Pancreas (tissue), 10 donors: ENCODE data around the gene GPALPP1. TPM values are rescaled to one million over a fixed set of nuclear protein-coding genes. Genes with fewer than 3 reads are reported as not detected.
"Not testable (repeated sequence)": the region's sequence is repeated elsewhere in the genome, so short reads cannot be mapped to it uniquely, and the experiment has no call there.

Source experiments
- ATAC-seq, 4 donors: fragments of 200-7000 bp; cut with Tn5 transposase; one replicate each; pipeline versions ENCODE4 v1.8.0 to v1.9.1; 2020; ENCODE audit warnings: mild to moderate bottlenecking in 4 of 4, moderate library complexity in 4 of 4
- DNase-seq, 6 donors: peaks; one replicate each; pipeline ENCODE4 v3.0.0-alpha.2; 2020
- FAIRE-seq: peaks from 2 replicates; lab custom pipeline; 2012; peaks lifted over from hg19 to GRCh38; lab: Jason Lieb, UNC
- H3K27ac ChIP-seq, 4 donors: fragments of 200-600 bp; sonication (generic); 1 replicate in 3 of 4; 2 replicates in 1 of 4; pipeline versions ENCODE4 v1.5.0 to v1.8.0; 2020
- H3K27me3 ChIP-seq, 4 donors: fragments of 200-600 bp; one replicate each; pipeline ENCODE4 v1.8.0; 2021
- H3K36me3 ChIP-seq, 3 donors: fragments of 200-600 bp; sonication (generic) in 1 of 3; one replicate each; pipeline versions ENCODE4 v1.5.0 to v1.8.0; 2020 to 2021
- H3K4me1 ChIP-seq, 3 donors: fragments of 200-600 bp; one replicate each; pipeline ENCODE4 v1.8.0; 2021
- H3K4me3 ChIP-seq, 4 donors: fragments of 200-600 bp; sonication (generic) in 2 of 4; one replicate each; pipeline versions ENCODE4 v1.5.0 to v1.8.0; 2020 to 2021
- H3K9me3 ChIP-seq, 4 donors: fragments of 200-600 bp; one replicate each; pipeline ENCODE4 v1.8.0; 2021
- CTCF ChIP-seq, 4 donors: fragments of 200-600 bp; sonication (generic) in 3 of 4; IDR thresholded peaks; one replicate each; pipeline versions ENCODE4 v1.5.0 to v1.8.0; 2021; ENCODE audit warnings: antibody characterized with exemption in 4 of 4
- WGBS, 2 donors: extraction: QIAGEN DNeasy Blood & Tissue Kit; methylation state at CpG; one replicate each; pipeline ENCODE4 v1.1.7; 2013; 5-methylcytosine and 5-hydroxymethylcytosine counted together
- intact Hi-C, 3 donors: fragments of 100-400 bp; cut with DNase I; formaldehyde crosslinking; loops; one replicate each; pipeline versions ENCODE4 v1.11.1 to v1.14.2; 2022
- polyA plus RNA-seq, 2 donors: library from polyadenylated mRNA; stranded (reverse); fragments of 200-250 nt; gene quantifications; one replicate each; pipeline ENCODE4 v1.2.3, GENCODE V29; 2013
- total RNA-seq, 6 donors: library from RNA; stranded (reverse); fragmentation: NEBNext Ultra II Directional in 4 of 6; extraction: Animal tissue kit (Norgen Biotek cat#: 25700) in 4 of 6; gene quantifications; one replicate each; pipeline versions ENCODE4 v1.2.1 to v1.2.4, GENCODE V29; 2021 to 2023
- donor health status: healthy with polysubstance abuse.
- donor health status: DM: no; HTN: no; CAD: no; lungs with moderate emphysema.
- donor health status: DM: no; HTN: no; CAD: no.
- donor health status: control.
- donor health status: control.
- donor health status: Bipolar disorder and iron deficiency.
- donor health status: DM: yes; HTN: yes; CAD: no.
- donor health status: DM: no; HTN: no; CAD: no.
- donor health status: DM: no; HTN: no; CAD: no.
- donor health status: DM: yes; HTN: yes; CAD: no.

The GPALPP1 gene
- total and polyA plus RNA-seq, 8 donors = 4.3 to 13.3 (median 8.8) TPM

GRCh38 chr13:45016792-45017425, 27.6 kb downstream of the GPALPP1 start:
- no peak overlapping the region for H3K27ac ChIP-seq
- TF ChIP-seq CTCF (IDR thresholded peaks at IDR 0.05) = no peak
- FAIRE-seq = no peak
- no peaks in the 10 kb centered on the region for H3K9me3 ChIP-seq
- DNase-seq = no peak
- peaks cover 0 to 7% (median 3%) of the 10 kb centered on the region in 3 donors for H3K36me3 ChIP-seq
- no peak for ATAC-seq
- H3K4me3 ChIP-seq = no peak overlapping the region
- intact Hi-C loops = no loop called here
- WGBS, 2 donors = 95 to 99% methylated on average over 3 of the region's 3 CpGs
- H3K27me3 ChIP-seq = no peaks in the 10 kb centered on the region
- H3K4me1 ChIP-seq = no peaks in the 10 kb centered on the region

- H3K4me3 ChIP-seq, H3K27me3 ChIP-seq, H3K27ac ChIP-seq, DNase-seq, H3K9me3 ChIP-seq, H3K4me1 ChIP-seq, FAIRE-seq, intact Hi-C loops, ATAC-seq: not testable (repeated sequence)
- WGBS, 2 donors = 95 to 97% methylated on average over 7 of the region's 7 CpGs
- H3K36me3 ChIP-seq = peaks cover 0 to 14% (median 3%) of the 10 kb centered on the region in 3 donors
These were observed 30.6 kb downstream of the GPALPP1 start for GRCh38 chr13:45019981-45020380.

- WGBS, 2 donors = 89 to 95% methylated on average over 3 of the region's 3 CpGs
- no peaks in the 10 kb centered on the region for H3K4me1 ChIP-seq
- TF ChIP-seq CTCF (IDR thresholded peaks at IDR 0.05) = no peak
- FAIRE-seq (no peak), ATAC-seq (no peak), DNase-seq (no peak)
- H3K4me3 ChIP-seq = no peak overlapping the region
- H3K27me3 ChIP-seq = no peaks in the 10 kb centered on the region
- H3K36me3 ChIP-seq = peaks cover 0 to 10% (median 3%) of the 10 kb centered on the region in 3 donors
- H3K27ac ChIP-seq = no peak overlapping the region
- intact Hi-C loops = no loop called here
- no peaks in the 10 kb centered on the region for H3K9me3 ChIP-seq
These were observed 31.9 kb downstream of the GPALPP1 start for GRCh38 chr13:45021250-45021649.

- Histone ChIP-seq H3K36me3 (peaks cover 0 to 21% (median 5%) of the 10 kb centered on the region in 3 donors), H3K4me3 (no peak overlapping the region), H3K9me3 (no peaks in the 10 kb centered on the region), H3K27me3 (no peaks in the 10 kb centered on the region), H3K4me1 (no peaks in the 10 kb centered on the region), H3K27ac (no peak overlapping the region)
- FAIRE-seq = no peak
- WGBS, 2 donors = 96 to 97% methylated on average over 2 of the region's 2 CpGs
- no peak for TF ChIP-seq CTCF (IDR thresholded peaks at IDR 0.05)
- ATAC-seq = no peak
- intact Hi-C loops = no loop called here
- DNase-seq = no peak
These were observed 35.5 kb downstream of the GPALPP1 start for GRCh38 chr13:45024847-45025246.

GRCh38 chr13:45034342-45034741, 45.0 kb downstream of the GPALPP1 start:
- WGBS, 2 donors = 94 to 99% methylated on average over 2 of the region's 2 CpGs
- DNase-seq = no peak
- Histone ChIP-seq H3K27ac (no peak overlapping the region), H3K4me3 (no peak overlapping the region), H3K9me3 (no peaks in the 10 kb centered on the region), H3K36me3 (no peaks in the 10 kb centered on the region), H3K27me3 (no peaks in the 10 kb centered on the region), H3K4me1 (no peaks in the 10 kb centered on the region)
- no peak for TF ChIP-seq CTCF (IDR thresholded peaks at IDR 0.05)
- intact Hi-C loops = no loop called here
- no peak for ATAC-seq
- no peak for FAIRE-seq
